B cell (primary cell): ENCODE measurements around the gene FXYD1. TPM values are rescaled to one million over a fixed set of nuclear protein-coding genes. Genes with fewer than 3 reads are reported as not detected.

Source experiments
- ATAC-seq: fragments of 200-7000 bp; cut with Tn5 transposase; one replicate; pipeline ENCODE4 v1.10.0; 2021; ENCODE audit warnings: low read depth, mild to moderate bottlenecking, moderate number of reproducible peaks, moderate library complexity
- CTCF ChIA-PET: fragments of 350-600 bp; sonication (Branson Sonifier 250); formaldehyde crosslinking; loops from one replicate; lab custom pipeline; 2021; ENCODE audit warnings: antibody characterized with exemption, inconsistent platforms; lab: Charles Lee
- POLR2A ChIA-PET: fragments of 350-600 bp; sonication (Branson Sonifier 250); formaldehyde crosslinking; loops from one replicate; lab custom pipeline; 2021; ENCODE audit warnings: antibody characterized with exemption; lab: Charles Lee
- DNase-seq: peaks from one replicate; pipeline ENCODE4 v3.0.0; 2013
- H2AFZ ChIP-seq: 2 replicates; pipeline ENCODE4 v1.6.1; 2012; ENCODE audit warnings: mild to moderate bottlenecking, low read depth, low read length; ENCODE audit not compliant: insufficient read depth, poor library complexity, severe bottlenecking
- H3K27ac ChIP-seq, 2 donors: 1 replicate in 1 of 2; 2 replicates in 1 of 2; pipeline ENCODE4 v1.5.1; 2012 to 2013; ENCODE audit warnings: low read length in 2 of 2, mild to moderate bottlenecking in 2 of 2, moderate library complexity in 1 of 2
- H3K27me3 ChIP-seq, 4 experiments: fragments of 200-600 bp in 1 of 4; sonication (generic) in 1 of 4; replicated peaks in 1 of 4; 1 replicate in 2 of 4; 2 replicates in 2 of 4; pipeline versions ENCODE4 v1.6.1 to v1.7.0; 2013 to 2016; ENCODE audit warnings: low read length in 3 of 4, mild to moderate bottlenecking in 2 of 4, mixed read lengths in 1 of 4, moderate library complexity in 1 of 4; ENCODE audit not compliant: insufficient read depth in 4 of 4, control insufficient read depth in 3 of 4; ENCODE audit errors: control extremely low read depth in 1 of 4
- H3K36me3 ChIP-seq, 2 experiments: replicated peaks in 1 of 2; 1 replicate in 1 of 2; 2 replicates in 1 of 2; pipeline versions ENCODE4 v1.6.1 to v1.7.1; 2013; ENCODE audit warnings: low read length in 1 of 2; ENCODE audit not compliant: insufficient read depth in 2 of 2, control insufficient read depth in 1 of 2; ENCODE audit errors: control extremely low read depth in 1 of 2, extremely low read depth in 1 of 2
- H3K4me1 ChIP-seq, 2 donors: fragments of 200-600 bp in 1 of 2; sonication (generic) in 1 of 2; 1 replicate in 1 of 2; 2 replicates in 1 of 2; pipeline versions ENCODE4 v1.5.1 to v1.6.1; 2013 to 2017; ENCODE audit warnings: low read length in 2 of 2; ENCODE audit not compliant: control insufficient read depth in 2 of 2, insufficient read depth in 2 of 2
- H3K4me2 ChIP-seq: replicated peaks from 2 replicates; pipeline ENCODE3; 2012; ENCODE audit warnings: mild to moderate bottlenecking, low read depth, low read length; ENCODE audit not compliant: poor library complexity, severe bottlenecking
- H3K4me3 ChIP-seq, 5 experiments: fragments of 200-600 bp in 1 of 5; sonication (generic) in 1 of 5; 1 replicate in 3 of 5; 2 replicates in 2 of 5; pipeline versions ENCODE4 v1.5.1 to v1.7.0; 2011 to 2016; ENCODE audit warnings: low read length in 4 of 5, mild to moderate bottlenecking in 4 of 5, low read depth in 2 of 5, control low read depth in 1 of 5, moderate library complexity in 1 of 5; ENCODE audit not compliant: insufficient read depth in 1 of 5; ENCODE audit errors: control extremely low read depth in 1 of 5, extremely low read depth in 1 of 5
- H3K79me2 ChIP-seq: fragments of 200-600 bp; sonication (generic); one replicate; pipeline ENCODE4 v1.6.0; 2016; ENCODE audit warnings: low read length; ENCODE audit not compliant: control insufficient read depth, insufficient read depth
- H3K9ac ChIP-seq: fragments of 200-600 bp; sonication (generic); 2 replicates; pipeline ENCODE4 v1.6.1; 2017; ENCODE audit warnings: mild to moderate bottlenecking, low read length, moderate library complexity
- H3K9me3 ChIP-seq, 3 donors: one replicate each; pipeline versions ENCODE4 v1.6.1 to v1.7.1; 2013; ENCODE audit warnings: low read length in 2 of 3; ENCODE audit not compliant: control insufficient read depth in 2 of 3, insufficient read depth in 1 of 3; ENCODE audit errors: control extremely low read depth in 1 of 3
- H4K20me1 ChIP-seq: 2 replicates; pipeline ENCODE4 v1.6.0; 2012; ENCODE audit warnings: mild to moderate bottlenecking, low read length; ENCODE audit not compliant: insufficient read depth, control insufficient read depth, poor library complexity, severe bottlenecking
- H3K27ac Mint-ChIP-seq: one replicate; pipeline ENCODE4 v1.8.0; 2021; ENCODE audit warnings: mixed read lengths
- H3K27me3 Mint-ChIP-seq: one replicate; pipeline ENCODE4 v1.8.0; 2021; ENCODE audit warnings: mixed read lengths
- H3K4me1 Mint-ChIP-seq: one replicate; pipeline ENCODE4 v1.8.0; 2021; ENCODE audit warnings: mixed read lengths
- H3K4me3 Mint-ChIP-seq: one replicate; pipeline ENCODE4 v1.8.0; 2021; ENCODE audit warnings: mixed read lengths
- H3K9me3 Mint-ChIP-seq: one replicate; pipeline ENCODE4 v1.8.0; 2022; ENCODE audit warnings: mixed read lengths; ENCODE audit not compliant: insufficient read depth
- CTCF ChIP-seq: fragments of 200-600 bp; IDR thresholded peaks from one replicate; pipeline ENCODE4 v1.8.0; 2022; ENCODE audit warnings: antibody characterized with exemption, mild to moderate bottlenecking
- EZH2 ChIP-seq: IDR thresholded peaks from 2 replicates; pipeline ENCODE4 v1.6.1; 2012; ENCODE audit warnings: borderline replicate concordance, low read depth, mild to moderate bottlenecking, moderate library complexity, low read length; ENCODE audit not compliant: insufficient read depth, poor library complexity, severe bottlenecking
- WGBS: methylation state at CpG from one replicate; pipeline ENCODE4 v1.1.5; 2013; ENCODE audit warnings: missing lambda C conversion rate; ENCODE audit not compliant: insufficient coverage; 5-methylcytosine and 5-hydroxymethylcytosine counted together
- intact Hi-C: fragments of 100-400 bp; cut with micrococcal nuclease; formaldehyde crosslinking; loops from one replicate; pipeline ENCODE4 v1.10.0; 2022
- polyA plus RNA-seq: library from polyadenylated mRNA; depleted of rRNA; stranded (reverse); fragments of >200 nt; gene quantifications from 2 replicates; pipeline ENCODE4 v1.2.3, GENCODE V29; 2012
- total RNA-seq, 2 donors: library from RNA; stranded (reverse); fragments of 120-200 nt in 1 of 2; gene quantifications; 1 replicate in 1 of 2; 2 replicates in 1 of 2; pipeline versions ENCODE4 v1.2.3 to v1.2.4, GENCODE V29; 2013 to 2022

The FXYD1 gene
- total and polyA plus RNA-seq, 2 donors (not counting 1 experiment from before 2014, with no cell fraction given) = 3.1 to 4.7 TPM

GRCh38 chr19:35142606-35143230, 4.1 kb downstream of the FXYD1 start:
- ChIA-PET POLR2A (interaction anchor here (0.6 to 2.0 kb wide), 10 partner anchors 9 to 128 kb away, joined by 3 to 9 read pairs (median 3); no protein-coding TSS in a partner anchor), CTCF (interaction anchor here (0.6 to 7.0 kb wide), 21 partner anchors 10 to 211 kb away, joined by 3 to 77 read pairs (median 5); partner anchors contain the start of genes FXYD5 and USF2)
- Mint-ChIP-seq H3K27ac (peak overlapping the region; percentile 74), H3K9me3 (no peaks in the 10 kb centered on the region), H3K27me3 (peaks cover 9% of the 10 kb centered on the region), H3K4me3 (peak overlapping the region; percentile 92), H3K4me1 (peaks cover 37% of the 10 kb centered on the region)
- H4K20me1 ChIP-seq = no peaks in the 10 kb centered on the region
- peaks cover 25 to 39% of the 10 kb centered on the region in 2 donors for H3K4me1 ChIP-seq
- H3K27me3 ChIP-seq = peaks cover 0 to 13% (median 3%) of the 10 kb centered on the region in 4 experiments
- intact Hi-C loops = loop anchor here (1.0 to 10.0 kb wide), 3 partner anchors 11 to 352 kb away; partner anchors contain the start of genes CD22 and KRTDAP
- H3K27ac ChIP-seq = no peak overlapping the region
- 0% methylated on average over 15 of the region's 46 CpGs for WGBS
- H3K79me2 ChIP-seq = no peaks in the 10 kb centered on the region
- peak overlapping the region; percentile 58 for H2AFZ ChIP-seq
- ATAC-seq = peak; percentile 31
- H3K9ac ChIP-seq = peak overlapping the region; percentile 65
- H3K9me3 ChIP-seq = no peaks in the 10 kb centered on the region
- H3K4me3 ChIP-seq = peak overlapping the region in 4 of 5 experiments; percentile 37 to 58 (median 44)
- peak; percentile 75 for DNase-seq
- H3K4me2 ChIP-seq = peak overlapping the region; percentile 96
- H3K36me3 ChIP-seq = no peaks in the 10 kb centered on the region
- TF ChIP-seq EZH2 (no peak), CTCF (peak; percentile 79)
